Endodermal cell (in vitro differentiated cells): Measurements from ENCODE around the gene CNTLN. TPM values are rescaled to one million over a fixed set of nuclear protein-coding genes. Genes with fewer than 3 reads are reported as not detected.

Source experiments
- DNase-seq: peaks from one replicate; pipeline ENCODE4 v3.0.0-alpha.2; 2017
- H3K27ac ChIP-seq: 2 replicates; pipeline ENCODE4 v1.5.1; 2013; ENCODE audit warnings: mild to moderate bottlenecking, low read depth, low read length, moderate library complexity
- H3K27me3 ChIP-seq: 2 replicates; pipeline ENCODE4 v1.6.1; 2013; ENCODE audit warnings: mild to moderate bottlenecking, low read length, moderate library complexity; ENCODE audit not compliant: insufficient read depth, control insufficient read depth, poor library complexity, severe bottlenecking
- H3K36me3 ChIP-seq: 2 replicates; pipeline ENCODE4 v1.7.0; 2013; ENCODE audit warnings: mild to moderate bottlenecking, low read length, moderate library complexity; ENCODE audit not compliant: control insufficient read depth, insufficient read depth
- H3K4me1 ChIP-seq: one replicate; pipeline ENCODE4 v1.7.0; 2013; ENCODE audit warnings: low read length; ENCODE audit not compliant: control insufficient read depth, insufficient read depth
- H3K4me3 ChIP-seq: 2 replicates; pipeline ENCODE4 v1.5.1; 2013; ENCODE audit warnings: mild to moderate bottlenecking, low read length, moderate library complexity
- H3K9ac ChIP-seq: 2 replicates; pipeline ENCODE4 v1.6.1; 2013; ENCODE audit warnings: mild to moderate bottlenecking, low read length, moderate library complexity; ENCODE audit not compliant: poor library complexity, severe bottlenecking; ENCODE audit errors: extremely low read depth
- H3K9me3 ChIP-seq: 2 replicates; pipeline ENCODE4 v1.6.1; 2013; ENCODE audit warnings: mild to moderate bottlenecking, low read length, moderate library complexity; ENCODE audit not compliant: control insufficient read depth
- H3K27ac Mint-ChIP-seq: 2 replicates; pipeline ENCODE4 v1.8.0; 2020; ENCODE audit warnings: mixed read lengths
- H3K27me3 Mint-ChIP-seq: 2 replicates; pipeline ENCODE4 v1.8.0; 2021; ENCODE audit warnings: mild to moderate bottlenecking, mixed read lengths; ENCODE audit not compliant: insufficient read depth
- H3K36me3 Mint-ChIP-seq: 2 replicates; pipeline ENCODE4 v1.8.0; 2020; ENCODE audit warnings: low read depth, mixed read lengths
- H3K4me1 Mint-ChIP-seq: 2 replicates; pipeline ENCODE4 v1.8.0; 2020; ENCODE audit warnings: mixed read lengths
- H3K4me3 Mint-ChIP-seq: 2 replicates; pipeline ENCODE4 v1.8.0; 2020; ENCODE audit warnings: mild to moderate bottlenecking, moderate library complexity, mixed read lengths
- H3K9me3 Mint-ChIP-seq: 2 replicates; pipeline ENCODE4 v1.8.0; 2020; ENCODE audit warnings: mild to moderate bottlenecking, mixed read lengths
- WGBS, 2 experiments: methylation state at CpG; one replicate each; pipeline versions ENCODE4 v1.1.5 to v1.1.7; 2013; ENCODE audit warnings: missing lambda C conversion rate in 2 of 2, mixed read lengths in 1 of 2; ENCODE audit not compliant: insufficient coverage in 1 of 2, insufficient read length in 1 of 2; 5-methylcytosine and 5-hydroxymethylcytosine counted together
- total RNA-seq, 2 donors: library from RNA; stranded (reverse); fragmentation: NEBNext Ultra II Directional in 1 of 2; extraction: Animal tissue kit (Norgen Biotek cat#: 25700) in 1 of 2; gene quantifications; 2 replicates in 1 of 2; 3 replicates in 1 of 2; pipeline ENCODE4 v1.2.1, GENCODE V29; 2021
- TF ChIP-seq, protein P1 (sequence below): fragments of 200-600 bp; sonication (generic); conservative IDR thresholded peaks from 2 replicates; pipeline ENCODE4 v1.5.0; 2021; ENCODE audit warnings: antibody characterized with exemption, mild to moderate bottlenecking

Gene CNTLN
- total RNA-seq, 2 donors from 2014 or later: 12.4 to 13.7 TPM

GRCh38 chr9:17216011-17216410, 81.2 kb downstream of the CNTLN start:
- Mint-ChIP-seq H3K4me3 (no peak overlapping the region), H3K36me3 (peaks cover 8% of the 10 kb centered on the region), H3K27me3 (no peaks in the 10 kb centered on the region), H3K9me3 (peaks cover 41% of the 10 kb centered on the region), H3K4me1 (no peaks in the 10 kb centered on the region), H3K27ac (no peak overlapping the region)
- Histone ChIP-seq H3K27me3 (no peaks in the 10 kb centered on the region), H3K4me3 (no peak overlapping the region), H3K4me1 (no peaks in the 10 kb centered on the region), H3K9ac (no peak overlapping the region), H3K27ac (no peak overlapping the region), H3K36me3 (no peaks in the 10 kb centered on the region), H3K9me3 (no peaks in the 10 kb centered on the region)
- DNase-seq: no peak
- TF ChIP-seq, protein P1, sequence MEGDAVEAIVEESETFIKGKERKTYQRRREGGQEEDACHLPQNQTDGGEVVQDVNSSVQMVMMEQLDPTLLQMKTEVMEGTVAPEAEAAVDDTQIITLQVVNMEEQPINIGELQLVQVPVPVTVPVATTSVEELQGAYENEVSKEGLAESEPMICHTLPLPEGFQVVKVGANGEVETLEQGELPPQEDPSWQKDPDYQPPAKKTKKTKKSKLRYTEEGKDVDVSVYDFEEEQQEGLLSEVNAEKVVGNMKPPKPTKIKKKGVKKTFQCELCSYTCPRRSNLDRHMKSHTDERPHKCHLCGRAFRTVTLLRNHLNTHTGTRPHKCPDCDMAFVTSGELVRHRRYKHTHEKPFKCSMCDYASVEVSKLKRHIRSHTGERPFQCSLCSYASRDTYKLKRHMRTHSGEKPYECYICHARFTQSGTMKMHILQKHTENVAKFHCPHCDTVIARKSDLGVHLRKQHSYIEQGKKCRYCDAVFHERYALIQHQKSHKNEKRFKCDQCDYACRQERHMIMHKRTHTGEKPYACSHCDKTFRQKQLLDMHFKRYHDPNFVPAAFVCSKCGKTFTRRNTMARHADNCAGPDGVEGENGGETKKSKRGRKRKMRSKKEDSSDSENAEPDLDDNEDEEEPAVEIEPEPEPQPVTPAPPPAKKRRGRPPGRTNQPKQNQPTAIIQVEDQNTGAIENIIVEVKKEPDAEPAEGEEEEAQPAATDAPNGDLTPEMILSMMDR: no peak
- WGBS, 2 experiments: 94 to 100% methylated on average over 1 to 3 of the region's 3 CpGs

- Mint-ChIP-seq H3K4me1 (no peaks in the 10 kb centered on the region), H3K27ac (no peak overlapping the region), H3K36me3 (peaks cover 6% of the 10 kb centered on the region), H3K9me3 (peaks cover 34% of the 10 kb centered on the region), H3K4me3 (no peak overlapping the region), H3K27me3 (no peaks in the 10 kb centered on the region)
- no peak overlapping the region for H3K27ac ChIP-seq
- H3K4me3 ChIP-seq: no peak overlapping the region
- TF ChIP-seq, protein P1: no peak
- H3K9me3 ChIP-seq: no peaks in the 10 kb centered on the region
- no peaks in the 10 kb centered on the region for H3K27me3 ChIP-seq
- no peak for DNase-seq
- 86 to 100% methylated on average over 1 to 2 of the region's 2 CpGs for WGBS, 2 experiments
- H3K9ac ChIP-seq: no peak overlapping the region
- no peaks in the 10 kb centered on the region for H3K4me1 ChIP-seq
- no peaks in the 10 kb centered on the region for H3K36me3 ChIP-seq
Measured at GRCh38 chr9:17216646-17217045, 81.8 kb downstream of the CNTLN start.

DNA sequence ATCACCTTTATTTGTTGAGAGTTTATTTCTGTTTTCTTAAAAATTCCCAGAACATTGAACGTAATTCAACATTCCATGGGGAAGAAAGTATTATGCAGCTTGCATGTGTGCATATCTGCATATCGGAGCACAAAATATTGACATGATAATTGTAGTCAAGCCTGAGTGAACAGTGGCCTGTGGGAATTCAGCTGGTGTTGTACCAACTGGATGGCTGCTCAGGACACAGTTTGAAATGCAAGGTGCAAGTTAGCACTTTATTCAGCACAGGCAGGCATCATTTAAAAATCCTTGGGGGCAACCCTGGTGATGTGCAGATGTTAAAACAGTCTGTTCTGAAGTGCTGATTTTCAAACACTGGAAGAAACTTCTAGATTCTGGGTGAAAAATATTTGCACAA, 82.4 kb downstream of the CNTLN start:
- TF ChIP-seq, protein P1: no peak
- no peaks in the 10 kb centered on the region for H3K4me1 Mint-ChIP-seq
- WGBS, 2 experiments: 83 to 100% methylated on average over 2 of the region's 2 CpGs

More for the DNA sequence above, 82.4 kb downstream of the CNTLN start:
- H3K4me3 Mint-ChIP-seq: no peak overlapping the region
- H3K27me3 ChIP-seq: no peaks in the 10 kb centered on the region
- no peak overlapping the region for H3K9ac ChIP-seq
- peaks cover 6% of the 10 kb centered on the region for H3K36me3 Mint-ChIP-seq
- no peak overlapping the region for H3K27ac ChIP-seq
- H3K27me3 Mint-ChIP-seq: no peaks in the 10 kb centered on the region
- H3K4me3 ChIP-seq: no peak overlapping the region
- H3K27ac Mint-ChIP-seq: no peak overlapping the region
- no peaks in the 10 kb centered on the region for H3K36me3 ChIP-seq
- no peaks in the 10 kb centered on the region for H3K9me3 ChIP-seq
- peaks cover 29% of the 10 kb centered on the region for H3K9me3 Mint-ChIP-seq
- DNase-seq: no peak
- H3K4me1 ChIP-seq: no peaks in the 10 kb centered on the region
